Mesenchymal stem cell (in vitro differentiated cells and primary cell): ENCODE data around the gene FREM1.

Experiments used
- DNase-seq: peaks from one replicate; pipeline ENCODE4 v3.0.0-alpha.2; 2013
- H2AFZ ChIP-seq: one replicate; pipeline ENCODE4 v1.6.1; 2013; ENCODE audit warnings: low read depth, mild to moderate bottlenecking, control low read depth, inconsistent platforms, low read length, moderate library complexity
- H2AK5ac ChIP-seq: 2 replicates; pipeline ENCODE4 v1.6.1; 2013; ENCODE audit warnings: low read length, moderate library complexity, mild to moderate bottlenecking, inconsistent platforms; ENCODE audit not compliant: severe bottlenecking
- H2BK120ac ChIP-seq: one replicate; pipeline ENCODE4 v1.6.1; 2013; ENCODE audit warnings: low read depth, mild to moderate bottlenecking, inconsistent platforms, low read length, moderate library complexity
- H2BK12ac ChIP-seq, 2 experiments: one replicate each; pipeline ENCODE4 v1.6.1; 2013; ENCODE audit warnings: inconsistent platforms in 2 of 2, low read length in 2 of 2, mild to moderate bottlenecking in 2 of 2, moderate library complexity in 2 of 2, control low read depth in 1 of 2
- H2BK15ac ChIP-seq: one replicate; pipeline ENCODE4 v1.6.1; 2013; ENCODE audit warnings: mild to moderate bottlenecking, low read depth, inconsistent platforms; ENCODE audit not compliant: poor library complexity, severe bottlenecking
- H2BK5ac ChIP-seq: 2 replicates; pipeline ENCODE4 v1.6.1; 2013; ENCODE audit warnings: low read depth, mild to moderate bottlenecking, low read length, control low read depth, inconsistent platforms; ENCODE audit not compliant: poor library complexity, severe bottlenecking
- H3K14ac ChIP-seq, 2 experiments: one replicate each; pipeline ENCODE4 v1.6.1; 2013; ENCODE audit warnings: inconsistent platforms in 2 of 2, low read length in 2 of 2, control low read depth in 1 of 2, mild to moderate bottlenecking in 1 of 2, moderate library complexity in 1 of 2
- H3K18ac ChIP-seq, 2 experiments: one replicate each; pipeline ENCODE4 v1.6.1; 2013; ENCODE audit warnings: inconsistent platforms in 2 of 2, low read length in 2 of 2, control low read depth in 1 of 2, low read depth in 1 of 2, mild to moderate bottlenecking in 1 of 2
- H3K23ac ChIP-seq, 2 experiments: one replicate each; pipeline ENCODE4 v1.6.1; 2013; ENCODE audit warnings: inconsistent platforms in 2 of 2, low read length in 2 of 2, mild to moderate bottlenecking in 2 of 2, moderate library complexity in 2 of 2, control low read depth in 1 of 2
- H3K27ac ChIP-seq: 2 replicates; pipeline ENCODE4 v1.5.1; 2013; ENCODE audit warnings: mild to moderate bottlenecking, moderate library complexity, low read length, control low read depth, inconsistent platforms; ENCODE audit not compliant: poor library complexity, severe bottlenecking
- H3K27me3 ChIP-seq, 2 experiments: 2 replicates each; pipeline versions ENCODE4 v1.6.1 to v1.7.0; 2013; ENCODE audit warnings: low read length in 2 of 2, mild to moderate bottlenecking in 2 of 2, moderate library complexity in 2 of 2, control low read depth in 1 of 2, inconsistent platforms in 1 of 2; ENCODE audit not compliant: control insufficient read depth in 1 of 2, insufficient read depth in 1 of 2
- H3K36me3 ChIP-seq, 2 experiments: 2 replicates each; pipeline versions ENCODE4 v1.6.1 to v1.7.0; 2013; ENCODE audit warnings: low read length in 2 of 2, control low read depth in 1 of 2, inconsistent platforms in 1 of 2, low read depth in 1 of 2, mild to moderate bottlenecking in 1 of 2; ENCODE audit not compliant: insufficient read depth in 2 of 2, control insufficient read depth in 1 of 2
- H3K4ac ChIP-seq, 2 experiments: one replicate each; pipeline ENCODE4 v1.6.1; 2013; ENCODE audit warnings: inconsistent platforms in 2 of 2, low read length in 2 of 2, mild to moderate bottlenecking in 2 of 2, moderate library complexity in 2 of 2, control low read depth in 1 of 2, low read depth in 1 of 2
- H3K4me1 ChIP-seq: 2 replicates; pipeline ENCODE4 v1.6.1; 2013; ENCODE audit warnings: low read depth, low read length, control low read depth; ENCODE audit not compliant: control insufficient read depth, insufficient read depth
- H3K4me2 ChIP-seq: 2 replicates; pipeline ENCODE4 v1.6.1; 2013; ENCODE audit warnings: low read length, mild to moderate bottlenecking, inconsistent platforms; ENCODE audit not compliant: poor library complexity, severe bottlenecking
- H3K4me3 ChIP-seq, 2 experiments: 2 replicates each; pipeline versions ENCODE4 v1.5.1 to v1.7.0; 2013; ENCODE audit warnings: low read length in 2 of 2, mild to moderate bottlenecking in 2 of 2, control low read depth in 1 of 2, low read depth in 1 of 2; ENCODE audit not compliant: insufficient read depth in 1 of 2
- H3K79me1 ChIP-seq: replicated peaks from 2 replicates; pipeline ENCODE4 v1.6.1; 2013; ENCODE audit warnings: mild to moderate bottlenecking, control low read depth, low read length, inconsistent platforms; ENCODE audit not compliant: poor library complexity, severe bottlenecking
- H3K9ac ChIP-seq: 2 replicates; pipeline ENCODE4 v1.7.0; 2013; ENCODE audit warnings: mild to moderate bottlenecking, low read length, moderate library complexity
- H3K9me3 ChIP-seq: 2 replicates; pipeline ENCODE4 v1.7.0; 2013; ENCODE audit warnings: mild to moderate bottlenecking, low read length; ENCODE audit not compliant: control insufficient read depth
- H4K8ac ChIP-seq: one replicate; pipeline ENCODE4 v1.6.1; 2013; ENCODE audit warnings: inconsistent platforms, mild to moderate bottlenecking, low read length, moderate library complexity
- H4K91ac ChIP-seq: one replicate; pipeline ENCODE4 v1.6.1; 2013; ENCODE audit warnings: mild to moderate bottlenecking, low read length, inconsistent platforms
- WGBS: methylation state at CpG from one replicate; pipeline ENCODE4 v1.1.7; 2013; ENCODE audit warnings: mixed read lengths; 5-methylcytosine and 5-hydroxymethylcytosine counted together

The FREM1 gene

DNA sequence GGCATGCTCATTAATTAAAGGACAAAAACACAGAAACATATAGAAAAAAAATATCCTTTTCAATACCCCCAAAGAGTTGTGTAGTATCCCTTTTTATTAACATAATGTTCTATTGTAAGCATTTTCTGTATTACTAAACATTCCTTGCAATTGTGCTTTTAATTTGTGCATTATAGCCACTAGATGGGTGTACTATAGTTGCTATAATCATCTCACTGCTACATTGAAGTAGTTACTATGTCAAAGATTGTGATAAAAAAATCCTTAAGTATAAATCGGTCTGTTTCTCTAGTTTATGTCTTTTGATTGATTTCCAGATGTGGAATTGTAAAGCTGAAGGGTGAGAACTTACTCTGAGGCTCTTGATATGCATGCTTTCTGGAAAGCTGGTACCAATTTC lies 21.4 kb downstream of the FREM1 start:
- Histone ChIP-seq H3K18ac (no peak overlapping the region), H3K36me3 (no peaks in the 10 kb centered on the region), H3K4me2 (no peak overlapping the region), H3K4ac (no peak overlapping the region), H3K27ac (no peak overlapping the region), H3K4me1 (peaks cover 4% of the 10 kb centered on the region), H2BK120ac (no peak overlapping the region), H3K4me3 (no peak overlapping the region), H3K23ac (no peak overlapping the region), H4K8ac (no peak overlapping the region), H3K14ac (no peak overlapping the region), H2AK5ac (no peak overlapping the region), H2AFZ (no peak overlapping the region), H3K27me3 (no peaks in the 10 kb centered on the region), H3K9ac (no peak overlapping the region), H2BK15ac (no peak overlapping the region), H3K79me1 (no peaks in the 10 kb centered on the region), H4K91ac (no peak overlapping the region), H3K9me3 (no peaks in the 10 kb centered on the region), H2BK12ac (no peak overlapping the region), H2BK5ac (no peak overlapping the region)
- no CpG with 5 or more reads among the region's 1 CpG for WGBS
- DNase-seq, result no peak

DNA sequence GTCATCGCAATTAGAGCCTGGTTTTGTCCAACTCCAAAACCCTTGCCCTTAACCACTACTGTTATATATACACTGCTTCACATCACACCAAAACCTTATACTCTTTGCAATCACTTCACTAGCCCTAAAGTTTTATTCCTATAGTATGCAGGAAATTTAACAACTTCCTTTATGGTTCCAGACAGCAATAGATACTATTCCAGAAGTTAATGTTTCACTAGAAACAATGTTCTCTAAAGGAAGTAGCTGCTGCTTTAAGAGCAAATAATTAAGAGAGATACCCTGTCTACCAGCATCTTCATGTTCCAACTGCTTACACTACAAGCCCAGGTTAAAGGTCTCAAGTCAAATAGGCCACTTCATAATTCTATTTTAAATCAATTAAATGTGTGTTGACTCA lies 22.0 kb downstream of the FREM1 start:
- no peak overlapping the region for H3K4me2 ChIP-seq

DNA sequence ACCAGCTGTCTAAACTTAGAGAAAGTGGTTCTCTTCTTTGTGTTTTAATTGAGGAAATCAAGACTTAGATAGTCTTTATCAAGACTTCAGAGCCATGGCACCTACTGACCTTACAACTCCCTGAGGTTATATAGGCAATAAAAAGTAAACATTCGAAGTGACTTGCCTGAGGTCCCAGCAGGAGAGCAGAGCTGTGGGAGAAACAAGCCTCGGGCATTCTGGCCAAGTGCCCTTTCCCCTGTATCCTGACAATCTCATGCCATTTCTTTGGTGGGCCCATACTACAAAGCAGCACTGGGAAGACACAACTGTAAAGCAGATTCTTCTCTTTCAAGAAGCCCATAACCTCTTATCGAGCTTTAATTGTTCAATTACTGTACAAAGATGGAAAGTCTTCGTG lies 23.1 kb downstream of the FREM1 start:
- no peak overlapping the region for H3K27ac ChIP-seq
- no peak overlapping the region for H2BK120ac ChIP-seq
- H3K18ac ChIP-seq, result no peak overlapping the region
- H2BK15ac ChIP-seq, result no peak overlapping the region
- H3K4ac ChIP-seq, result no peak overlapping the region
- DNase-seq, result no peak
- no peak overlapping the region for H2BK12ac ChIP-seq
- H3K4me1 ChIP-seq, result peaks cover 4% of the 10 kb centered on the region
- H4K8ac ChIP-seq, result no peak overlapping the region
- no peaks in the 10 kb centered on the region for H3K9me3 ChIP-seq
- no peak overlapping the region for H2AFZ ChIP-seq
- no peak overlapping the region for H3K23ac ChIP-seq
- H3K36me3 ChIP-seq, result no peaks in the 10 kb centered on the region
- no peaks in the 10 kb centered on the region for H3K79me1 ChIP-seq
- no peak overlapping the region for H3K4me3 ChIP-seq
- H4K91ac ChIP-seq, result no peak overlapping the region
- no peak overlapping the region for H3K4me2 ChIP-seq
- H3K9ac ChIP-seq, result no peak overlapping the region
- WGBS, result 68% methylated on average over 4 of the region's 4 CpGs
- no peaks in the 10 kb centered on the region for H3K27me3 ChIP-seq
- no peak overlapping the region for H2AK5ac ChIP-seq
- peak overlapping the region; percentile 44 for H2BK5ac ChIP-seq
- H3K14ac ChIP-seq, result no peak overlapping the region

More for the DNA sequence above, 22.0 kb downstream of the FREM1 start:
- DNase-seq, result no peak
- no peak overlapping the region for H3K14ac ChIP-seq
- no peak overlapping the region for H3K4me3 ChIP-seq
- peaks cover 4% of the 10 kb centered on the region for H3K4me1 ChIP-seq
- no peak overlapping the region for H3K4ac ChIP-seq
- H3K27ac ChIP-seq, result no peak overlapping the region
- no peak overlapping the region for H2BK5ac ChIP-seq
- no peak overlapping the region for H3K23ac ChIP-seq
- WGBS, result 100% methylated on average over 1 of the region's 1 CpG
- H3K18ac ChIP-seq, result no peak overlapping the region
- H2AFZ ChIP-seq, result no peak overlapping the region
- H3K36me3 ChIP-seq, result no peaks in the 10 kb centered on the region
- no peak overlapping the region for H2AK5ac ChIP-seq
- no peaks in the 10 kb centered on the region for H3K9me3 ChIP-seq
- H2BK120ac ChIP-seq, result no peak overlapping the region
- no peaks in the 10 kb centered on the region for H3K27me3 ChIP-seq
- H2BK15ac ChIP-seq, result no peak overlapping the region
- no peak overlapping the region for H3K9ac ChIP-seq
- no peak overlapping the region for H2BK12ac ChIP-seq
- H4K8ac ChIP-seq, result no peak overlapping the region
- H4K91ac ChIP-seq, result no peak overlapping the region
- no peaks in the 10 kb centered on the region for H3K79me1 ChIP-seq

DNA sequence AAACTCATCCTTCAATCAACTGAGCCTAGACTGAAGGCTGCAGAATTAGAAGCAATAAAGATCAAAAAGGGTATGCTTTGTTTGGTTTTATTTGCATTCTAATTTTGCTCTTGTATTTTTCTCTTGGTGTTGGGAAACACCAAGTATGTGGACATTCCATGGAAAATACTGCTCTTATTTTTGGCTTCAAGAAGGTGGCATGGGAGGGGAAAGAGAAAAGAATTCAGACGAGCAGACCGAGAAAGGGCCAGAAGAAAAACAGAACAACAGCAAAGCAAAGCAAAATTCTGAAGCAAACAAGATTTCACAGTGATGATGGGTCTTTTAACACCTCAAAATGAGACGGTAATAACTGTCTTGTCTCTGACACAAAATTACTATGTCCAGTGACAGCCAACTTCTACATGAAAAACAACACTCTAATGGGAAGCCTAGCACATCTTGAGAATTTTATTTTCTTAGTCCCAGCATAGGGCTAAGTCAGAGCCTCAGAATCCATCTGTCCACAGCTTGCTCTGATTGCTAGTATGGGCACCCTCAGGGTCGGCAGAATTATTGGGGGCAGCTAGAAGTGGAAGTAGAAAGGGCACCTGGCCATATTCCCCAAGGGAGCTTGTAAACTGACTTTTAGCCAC lies 26.8 kb downstream of the FREM1 start:
- Histone ChIP-seq H3K36me3 (no peaks in the 10 kb centered on the region), H2AK5ac (no peak overlapping the region), H3K9ac (no peak overlapping the region), H2BK5ac (no peak overlapping the region), H3K18ac (peak overlapping the region in 1 of 2 experiments; percentile 21), H3K27me3 (no peaks in the 10 kb centered on the region), H3K23ac (no peak overlapping the region), H3K4me3 (no peak overlapping the region), H3K14ac (no peak overlapping the region), H3K9me3 (no peaks in the 10 kb centered on the region), H3K27ac (no peak overlapping the region), H4K91ac (no peak overlapping the region), H3K4me2 (no peak overlapping the region), H3K4ac (no peak overlapping the region), H2AFZ (no peak overlapping the region), H2BK15ac (no peak overlapping the region), H3K79me1 (no peaks in the 10 kb centered on the region), H3K4me1 (peaks cover 4% of the 10 kb centered on the region), H2BK120ac (no peak overlapping the region), H2BK12ac (no peak overlapping the region), H4K8ac (no peak overlapping the region)
- no peak for DNase-seq
- WGBS, result 82% methylated on average over 4 of the region's 4 CpGs
